ENCODE data around the gene C11orf91.

Gene C11orf91

DNA sequence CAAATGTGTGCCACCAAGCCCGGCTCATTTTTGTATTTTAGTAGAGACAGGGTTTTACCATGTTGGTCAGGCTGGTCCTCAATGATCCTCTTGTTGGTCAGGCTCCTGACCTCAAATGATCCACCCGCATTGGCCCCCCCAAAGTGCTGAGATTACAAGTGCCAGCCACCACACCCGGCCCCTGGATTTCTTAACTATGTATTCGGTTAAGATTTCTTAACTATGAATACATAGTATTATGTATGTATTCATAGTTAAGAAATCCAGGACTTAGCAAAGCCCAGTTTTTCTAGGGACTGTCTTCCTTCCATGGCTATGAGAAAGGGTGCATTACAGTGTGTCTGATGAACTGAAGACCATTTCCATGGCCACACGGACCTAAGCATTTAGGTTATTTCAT is 1.7 kb downstream of the C11orf91 start:
- TF ChIP-seq, protein P1, sequence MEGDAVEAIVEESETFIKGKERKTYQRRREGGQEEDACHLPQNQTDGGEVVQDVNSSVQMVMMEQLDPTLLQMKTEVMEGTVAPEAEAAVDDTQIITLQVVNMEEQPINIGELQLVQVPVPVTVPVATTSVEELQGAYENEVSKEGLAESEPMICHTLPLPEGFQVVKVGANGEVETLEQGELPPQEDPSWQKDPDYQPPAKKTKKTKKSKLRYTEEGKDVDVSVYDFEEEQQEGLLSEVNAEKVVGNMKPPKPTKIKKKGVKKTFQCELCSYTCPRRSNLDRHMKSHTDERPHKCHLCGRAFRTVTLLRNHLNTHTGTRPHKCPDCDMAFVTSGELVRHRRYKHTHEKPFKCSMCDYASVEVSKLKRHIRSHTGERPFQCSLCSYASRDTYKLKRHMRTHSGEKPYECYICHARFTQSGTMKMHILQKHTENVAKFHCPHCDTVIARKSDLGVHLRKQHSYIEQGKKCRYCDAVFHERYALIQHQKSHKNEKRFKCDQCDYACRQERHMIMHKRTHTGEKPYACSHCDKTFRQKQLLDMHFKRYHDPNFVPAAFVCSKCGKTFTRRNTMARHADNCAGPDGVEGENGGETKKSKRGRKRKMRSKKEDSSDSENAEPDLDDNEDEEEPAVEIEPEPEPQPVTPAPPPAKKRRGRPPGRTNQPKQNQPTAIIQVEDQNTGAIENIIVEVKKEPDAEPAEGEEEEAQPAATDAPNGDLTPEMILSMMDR (conservative IDR thresholded peaks at IDR 0.05), result no peak
- H3K27ac ChIP-seq, result no peak overlapping the region

DNA sequence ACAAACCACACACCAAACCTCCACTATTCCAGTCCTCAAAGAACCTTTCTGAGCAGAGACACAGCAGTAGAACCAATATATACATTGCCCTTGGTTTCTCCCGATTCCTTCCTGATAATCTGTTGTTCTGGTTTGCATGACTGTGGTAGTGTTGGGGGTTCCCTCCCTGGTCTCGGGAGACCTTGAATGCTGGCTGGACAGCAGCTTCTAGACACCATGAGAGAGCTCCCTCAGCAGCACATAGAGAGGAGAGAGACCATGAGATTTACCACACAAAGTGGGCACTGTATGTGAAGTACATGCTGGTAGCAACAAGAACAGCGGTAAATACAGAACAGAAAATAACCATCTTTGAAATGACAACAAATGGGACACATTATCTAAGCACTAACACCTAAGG is 2.6 kb downstream of the C11orf91 start:
- no peak overlapping the region for H3K27ac ChIP-seq
- TF ChIP-seq, protein P1 (conservative IDR thresholded peaks at IDR 0.05), result no peak

DNA sequence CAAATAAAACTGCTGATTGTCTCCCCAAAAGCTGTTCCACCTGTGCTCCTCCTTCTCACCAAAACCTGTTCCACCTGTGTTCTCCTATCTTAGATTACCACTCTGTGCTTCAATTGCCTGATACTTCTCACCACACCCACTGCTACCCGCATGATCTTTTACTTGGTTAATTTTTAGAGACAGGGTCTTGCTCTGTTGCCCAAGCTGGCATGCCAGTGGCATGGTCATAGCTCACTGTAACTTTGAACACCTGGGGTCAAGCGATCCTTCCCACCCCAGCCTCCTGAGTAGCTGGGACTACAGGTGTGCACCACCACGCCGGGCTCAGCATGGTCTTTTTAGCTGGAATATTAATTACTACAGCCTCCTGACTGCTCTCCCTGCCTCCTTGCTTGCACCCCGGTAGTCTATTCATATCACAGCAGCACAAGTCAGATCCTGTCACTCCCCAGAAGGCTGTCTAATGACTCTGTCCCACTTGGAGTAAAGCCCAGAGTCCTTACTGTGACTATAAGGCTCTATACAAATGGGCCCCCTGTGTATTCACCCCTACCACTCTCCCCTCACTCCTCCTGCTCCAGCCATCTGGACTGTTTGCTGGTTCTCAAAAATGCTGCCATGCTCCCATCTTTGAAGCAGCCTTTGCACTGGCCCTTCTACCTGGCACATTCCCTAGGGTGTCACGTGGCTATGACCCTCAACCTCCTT is 3.5 kb downstream of the C11orf91 start:
- H3K27ac ChIP-seq, result no peak overlapping the region
- TF ChIP-seq, protein P1 (conservative IDR thresholded peaks at IDR 0.05), result no peak

DNA sequence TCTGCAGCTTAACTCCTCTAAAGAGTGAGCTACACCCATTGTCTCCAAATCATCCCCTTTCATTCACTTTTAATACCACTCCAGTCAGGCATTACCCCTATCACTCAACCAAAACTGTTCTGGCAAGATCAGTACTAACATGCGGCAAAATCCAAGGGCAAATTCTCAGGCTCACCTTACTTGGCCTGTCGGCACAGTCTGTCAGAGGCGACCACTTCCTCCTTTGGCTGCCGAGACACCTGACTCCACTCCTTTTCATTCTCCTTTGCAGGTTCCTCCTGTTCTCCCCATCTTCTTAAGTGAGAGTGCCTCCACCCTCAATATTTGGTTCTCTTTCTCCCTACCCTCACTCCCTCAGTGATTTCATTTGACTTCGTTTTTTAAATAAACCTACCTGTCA is 4.2 kb downstream of the C11orf91 start:
- H3K27ac ChIP-seq, result no peak overlapping the region
- TF ChIP-seq, protein P1 (conservative IDR thresholded peaks at IDR 0.05), result no peak

DNA sequence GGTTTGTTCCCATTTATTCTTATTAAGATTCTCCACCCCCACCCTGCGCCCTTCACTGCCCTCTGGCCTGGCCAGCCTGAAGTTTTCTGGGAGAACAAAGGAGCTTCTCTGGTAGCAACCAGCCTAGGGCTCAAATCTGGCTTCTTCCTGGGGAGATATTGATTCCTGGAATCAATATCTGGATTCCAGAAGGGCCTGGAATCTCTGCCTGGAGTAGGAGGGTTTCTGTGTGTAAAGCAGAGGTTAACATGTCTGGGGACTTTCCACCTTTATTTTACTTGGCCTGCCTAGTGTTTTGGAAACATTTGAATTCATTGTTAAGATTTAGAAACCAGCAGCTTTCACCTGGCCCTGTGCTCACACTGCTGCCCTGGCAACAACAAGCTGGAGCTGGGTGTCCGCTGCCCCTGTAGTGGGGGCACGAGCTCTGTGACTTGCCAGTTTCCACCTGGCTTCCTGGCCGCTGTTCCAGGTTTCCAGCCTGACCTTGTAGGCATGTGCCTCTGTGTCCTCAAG is 5.5 kb downstream of the C11orf91 start:
- TF ChIP-seq, protein P1 (conservative IDR thresholded peaks at IDR 0.05), result no peak
- no peak overlapping the region for H3K27ac ChIP-seq

DNA sequence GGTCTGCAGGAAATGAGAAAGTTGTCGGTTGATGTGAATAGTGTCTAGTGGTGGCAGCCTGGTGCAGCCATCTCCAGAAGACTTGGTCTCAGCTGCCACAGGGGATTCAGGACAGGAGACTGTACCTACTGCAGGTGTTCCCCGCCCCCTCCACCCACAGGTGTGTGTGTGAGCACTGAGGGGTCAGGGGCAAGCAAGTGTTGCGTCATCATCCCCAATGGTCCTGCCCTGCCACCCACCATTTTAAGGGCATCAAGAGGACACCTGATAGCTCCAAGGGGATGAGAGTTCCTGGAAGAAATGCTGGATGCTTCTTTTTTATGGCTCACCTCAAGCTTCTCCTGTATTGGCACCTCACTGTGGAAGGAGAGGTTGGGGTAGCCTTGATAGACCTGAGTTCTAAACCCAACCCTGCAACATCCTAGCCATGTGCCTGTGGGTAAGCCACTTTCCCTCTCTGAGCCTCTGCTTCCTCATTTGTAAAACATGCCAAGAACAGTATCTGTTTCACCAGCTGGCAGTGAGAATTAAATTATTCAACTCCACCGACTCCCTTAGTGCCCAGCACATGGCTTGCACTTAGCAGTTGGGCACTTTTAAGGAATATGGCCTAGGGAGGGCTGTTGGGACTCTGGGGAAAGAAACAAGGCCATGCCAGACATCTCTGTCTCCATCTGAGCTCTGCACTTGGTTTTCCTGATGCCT is 6.1 kb downstream of the C11orf91 start:
- no peak overlapping the region for H3K27ac ChIP-seq
- TF ChIP-seq, protein P1 (conservative IDR thresholded peaks at IDR 0.05), result no peak

DNA sequence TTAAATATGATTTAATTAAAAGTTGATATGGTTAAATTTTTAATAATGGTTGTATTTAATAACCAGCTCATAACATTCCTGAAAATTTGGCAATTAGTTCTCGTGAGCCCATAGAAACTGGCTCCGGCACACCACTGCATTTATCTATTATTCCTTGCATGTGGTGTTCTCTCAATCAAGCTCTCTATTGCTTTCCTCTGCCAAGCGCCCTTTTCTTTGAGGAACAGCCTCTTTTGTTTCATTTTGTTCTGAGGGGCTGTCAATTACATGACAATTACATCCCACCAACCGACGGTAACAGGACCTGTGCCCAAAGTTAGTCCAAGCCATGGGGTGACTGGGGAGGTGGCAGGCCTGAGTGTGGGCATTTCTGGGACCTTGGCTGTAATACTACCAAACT is 8.1 kb downstream of the C11orf91 start:
- H3K27ac ChIP-seq, result no peak overlapping the region
- TF ChIP-seq, protein P1 (conservative IDR thresholded peaks at IDR 0.05), result no peak
